Measurements from ENCODE around the gene RGR. TPM values are rescaled to one million over a fixed set of nuclear protein-coding genes. Genes with fewer than 3 reads are reported as not detected.

The RGR gene
- total and polyA plus RNA-seq, 12 donors: 0.17 TPM; not detected in 11

- intact Hi-C loops (cut with DNase I): no loop called here
- Histone ChIP-seq H3K36me3 (replicated peaks in 1 of 2) (no peaks in the 10 kb centered on the region), H3K27ac (no peak overlapping the region), H3K4me3 (no peak overlapping the region), H3K4me1 (replicated peaks in 1 of 2) (peaks cover 8% of the 10 kb centered on the region in 2 donors), H3K9me3 (replicated peaks in 1 of 3) (no peaks in the 10 kb centered on the region), H3K27me3 (peaks cover 24% of the 10 kb centered on the region)
- WGBS, 4 donors: 81 to 86% (median 83%) methylated on average over 7 of the region's 7 CpGs
- DNase-seq: no peak
- TF ChIP-seq CTCF (IDR thresholded peaks at IDR 0.05): no peak
- no peak for TF ChIP-seq POLR2A (IDR thresholded peaks at IDR 0.05)
Observed at GRCh38 chr10:84198206-84198915, 46.5 kb upstream of the RGR start.

DNA sequence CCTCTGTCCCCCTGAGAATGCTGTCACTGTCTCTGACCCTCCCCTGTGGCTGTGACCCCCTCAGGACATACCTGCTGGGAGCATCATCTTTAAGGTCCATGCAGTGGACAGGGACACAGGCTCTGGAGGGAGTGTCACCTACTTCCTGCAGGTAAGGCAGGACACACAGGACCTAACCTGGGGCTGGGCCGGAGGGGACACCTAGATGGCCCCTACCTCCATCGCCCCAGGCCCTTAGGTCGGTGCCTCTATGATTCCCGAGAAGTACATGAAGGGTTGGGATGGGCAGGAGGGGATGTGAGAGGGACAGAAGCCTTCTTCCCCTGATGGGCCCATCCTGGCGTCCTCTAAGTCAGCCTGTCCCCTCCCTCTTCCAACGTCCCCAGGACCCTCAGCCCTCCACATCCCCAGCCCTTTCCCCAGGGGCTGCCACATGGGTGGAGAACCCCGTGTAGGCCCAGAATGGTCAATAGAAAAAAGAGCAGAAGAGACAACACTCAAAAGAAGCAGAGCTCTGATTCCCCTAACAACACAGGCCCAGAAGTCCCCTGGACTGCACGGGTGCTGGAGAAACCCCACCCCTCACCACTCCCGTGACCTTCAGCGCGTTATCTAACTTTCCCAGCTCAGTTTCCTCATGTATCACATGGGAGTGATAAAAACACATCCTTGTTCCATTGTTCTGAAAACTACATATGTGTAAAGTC lies 44.2 kb upstream of the RGR start:
- DNase-seq: no peak
- H3K36me3 ChIP-seq (replicated peaks in 1 of 2): no peaks in the 10 kb centered on the region
- H3K27me3 ChIP-seq: peaks cover 3% of the 10 kb centered on the region
- TF ChIP-seq POLR2A (IDR thresholded peaks at IDR 0.05) (no peak), CTCF (IDR thresholded peaks at IDR 0.05) (no peak)
- no peaks in the 10 kb centered on the region for H3K9me3 ChIP-seq (replicated peaks in 1 of 3)
- H3K4me3 ChIP-seq: no peak overlapping the region
- WGBS, 4 donors: 61 to 70% (median 63%) methylated on average over 11 of the region's 11 CpGs
- intact Hi-C loops (cut with DNase I): no loop called here
- H3K4me1 ChIP-seq (replicated peaks in 1 of 2): no peaks in the 10 kb centered on the region
- no peak overlapping the region for H3K27ac ChIP-seq

- Histone ChIP-seq H3K9me3 (replicated peaks in 1 of 3) (no peaks in the 10 kb centered on the region), H3K4me1 (replicated peaks in 1 of 2) (no peaks in the 10 kb centered on the region), H3K4me3 (no peak overlapping the region), H3K27ac (no peak overlapping the region), H3K27me3 (no peaks in the 10 kb centered on the region), H3K36me3 (replicated peaks in 1 of 2) (no peaks in the 10 kb centered on the region)
- no peak for DNase-seq
- intact Hi-C loops (cut with DNase I): no loop called here
- 50 to 72% (median 66%) methylated on average over 6 of the region's 6 CpGs for WGBS, 4 donors
- TF ChIP-seq CTCF (IDR thresholded peaks at IDR 0.05): no peak
- no peak for TF ChIP-seq POLR2A (IDR thresholded peaks at IDR 0.05)
Observed at GRCh38 chr10:84201244-84201606, 43.6 kb upstream of the RGR start.

- Histone ChIP-seq H3K36me3 (replicated peaks in 1 of 2) (no peaks in the 10 kb centered on the region), H3K4me3 (no peak overlapping the region), H3K9me3 (replicated peaks in 1 of 3) (no peaks in the 10 kb centered on the region), H3K27ac (no peak overlapping the region), H3K4me1 (replicated peaks in 1 of 2) (no peaks in the 10 kb centered on the region), H3K27me3 (no peaks in the 10 kb centered on the region)
- TF ChIP-seq POLR2A (IDR thresholded peaks at IDR 0.05) (no peak), CTCF (IDR thresholded peaks at IDR 0.05) (no peak)
- DNase-seq: no peak
- intact Hi-C loops (cut with DNase I): no loop called here
- WGBS, 4 donors: 86 to 91% (median 88%) methylated on average over 3 to 11 of the region's 11 CpGs
Observed at GRCh38 chr10:84201682-84202081, 43.2 kb upstream of the RGR start.
